ENCODE results near the gene MED9.

- TF ChIP-seq POLR2A (IDR thresholded peaks at IDR 0.05; ENCODE audit: low read depth) (no peak), CTCF (IDR thresholded peaks at IDR 0.05) (no peak), POLR2AphosphoS5 (IDR thresholded peaks at IDR 0.05) (no peak)
Observed at GRCh38 chr17:17514361-17514992, 37.7 kb downstream of the MED9 start.

All from esophagus muscularis mucosa (tissue), 3 donors.